Measurements from ENCODE around the gene STIM1. TPM values are rescaled to one million over a fixed set of nuclear protein-coding genes. Genes with fewer than 3 reads are reported as not detected.

STIM1 gene
- total RNA-seq, 1 donor from 2014 or later, result 60.7 TPM

DNA sequence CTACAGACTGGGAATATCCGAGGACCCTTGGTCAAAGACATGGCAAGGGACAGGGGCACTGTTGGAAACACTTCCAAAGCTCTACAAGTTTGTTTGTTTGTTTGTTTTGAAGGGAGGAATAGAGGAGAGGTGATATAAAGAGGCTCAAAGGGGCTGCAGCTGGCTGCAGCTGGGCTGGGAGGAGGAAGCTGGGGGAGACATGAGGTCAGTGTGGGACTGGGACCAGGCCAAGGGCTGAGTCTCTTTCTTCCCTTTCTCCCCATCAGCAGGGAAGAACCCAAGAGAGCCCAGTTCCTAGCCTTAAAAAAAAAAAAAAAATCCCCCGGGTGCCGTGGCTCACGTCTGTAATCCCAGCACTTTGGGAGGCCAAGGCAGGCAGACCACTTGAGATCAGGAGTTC lies 19.7 kb upstream of the STIM1 start:
- H3K36me3 ChIP-seq, result peaks cover under 1% of the 10 kb centered on the region
- intact Hi-C loops (cut with DNase I), result no loop called here
- H3K4me3 ChIP-seq, result no peak overlapping the region
- DNase-seq (no peak), ATAC-seq (no peak)
- no peaks in the 10 kb centered on the region for H3K27me3 ChIP-seq
- H3K9me3 ChIP-seq, result no peaks in the 10 kb centered on the region
- H3K4me1 ChIP-seq, result peaks cover 83% of the 10 kb centered on the region
- peak overlapping the region; percentile 55 for H3K27ac ChIP-seq
- TF ChIP-seq, protein P1, sequence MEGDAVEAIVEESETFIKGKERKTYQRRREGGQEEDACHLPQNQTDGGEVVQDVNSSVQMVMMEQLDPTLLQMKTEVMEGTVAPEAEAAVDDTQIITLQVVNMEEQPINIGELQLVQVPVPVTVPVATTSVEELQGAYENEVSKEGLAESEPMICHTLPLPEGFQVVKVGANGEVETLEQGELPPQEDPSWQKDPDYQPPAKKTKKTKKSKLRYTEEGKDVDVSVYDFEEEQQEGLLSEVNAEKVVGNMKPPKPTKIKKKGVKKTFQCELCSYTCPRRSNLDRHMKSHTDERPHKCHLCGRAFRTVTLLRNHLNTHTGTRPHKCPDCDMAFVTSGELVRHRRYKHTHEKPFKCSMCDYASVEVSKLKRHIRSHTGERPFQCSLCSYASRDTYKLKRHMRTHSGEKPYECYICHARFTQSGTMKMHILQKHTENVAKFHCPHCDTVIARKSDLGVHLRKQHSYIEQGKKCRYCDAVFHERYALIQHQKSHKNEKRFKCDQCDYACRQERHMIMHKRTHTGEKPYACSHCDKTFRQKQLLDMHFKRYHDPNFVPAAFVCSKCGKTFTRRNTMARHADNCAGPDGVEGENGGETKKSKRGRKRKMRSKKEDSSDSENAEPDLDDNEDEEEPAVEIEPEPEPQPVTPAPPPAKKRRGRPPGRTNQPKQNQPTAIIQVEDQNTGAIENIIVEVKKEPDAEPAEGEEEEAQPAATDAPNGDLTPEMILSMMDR (IDR thresholded peaks at IDR 0.05), result no peak

DNA sequence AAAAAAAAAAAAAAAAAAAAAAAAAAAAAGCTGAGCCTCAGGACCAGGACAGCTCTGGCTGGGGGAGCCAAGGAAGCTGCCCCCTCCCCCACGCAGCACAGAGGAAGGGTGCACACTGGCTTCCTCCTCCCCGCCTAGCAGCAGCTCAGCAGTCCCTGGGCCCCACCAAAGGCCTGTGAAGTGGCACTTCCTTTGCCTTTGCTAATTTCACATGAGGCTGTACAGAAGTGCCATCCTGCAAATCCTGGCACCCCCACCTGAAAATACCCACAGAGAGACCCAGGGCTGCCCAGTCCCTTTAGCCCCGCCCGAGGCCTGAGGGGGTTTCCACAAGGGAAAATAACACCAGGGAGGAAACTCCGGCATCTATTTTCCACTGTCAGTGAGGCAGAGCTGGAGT lies 18.6 kb upstream of the STIM1 start:
- ATAC-seq, result no peak
- Histone ChIP-seq H3K4me3 (peak overlapping the region; percentile 23), H3K27ac (peak overlapping the region; percentile 65)

DNA sequence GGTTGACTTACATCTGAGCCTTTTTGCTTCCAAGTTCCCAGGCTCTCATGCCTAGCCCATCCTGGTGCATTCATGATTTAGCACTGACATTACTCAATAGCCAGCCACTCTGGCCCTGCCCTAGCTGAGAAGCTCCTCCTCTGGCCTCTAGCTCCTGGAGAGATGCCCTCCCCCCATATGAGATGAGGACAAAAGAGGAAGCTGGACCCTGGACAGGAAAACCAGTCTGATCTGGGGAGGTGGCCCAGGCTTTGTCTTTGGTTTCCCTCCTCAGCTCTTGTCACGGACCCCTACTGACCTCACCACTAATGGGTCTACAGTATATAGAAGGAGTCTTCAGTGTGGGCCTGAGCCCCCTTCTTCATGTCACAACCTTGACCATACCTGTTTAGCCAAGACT lies 17.7 kb upstream of the STIM1 start:
- Histone ChIP-seq H3K9me3 (no peaks in the 10 kb centered on the region), H3K36me3 (no peaks in the 10 kb centered on the region), H3K27me3 (no peaks in the 10 kb centered on the region), H3K4me1 (peaks cover 69% of the 10 kb centered on the region), H3K27ac (peak overlapping the region; percentile 65), H3K4me3 (peak overlapping the region; percentile 35)
- intact Hi-C loops (cut with DNase I), result no loop called here
- ATAC-seq (peak; percentile 27), DNase-seq (no peak)
- TF ChIP-seq, protein P1 (IDR thresholded peaks at IDR 0.05), result no peak

More for the DNA sequence above, 18.6 kb upstream of the STIM1 start:
- no peaks in the 10 kb centered on the region for H3K36me3 ChIP-seq
- DNase-seq, result no peak
- peaks cover 75% of the 10 kb centered on the region for H3K4me1 ChIP-seq
- no peaks in the 10 kb centered on the region for H3K9me3 ChIP-seq
- H3K27me3 ChIP-seq, result no peaks in the 10 kb centered on the region
- TF ChIP-seq, protein P1 (IDR thresholded peaks at IDR 0.05), result no peak
- intact Hi-C loops (cut with DNase I), result no loop called here

GRCh38 chr11:3838504-3838903 lies 17.0 kb upstream of the STIM1 start:
- H3K9me3 ChIP-seq, result no peaks in the 10 kb centered on the region
- peak overlapping the region; percentile 35 for H3K4me3 ChIP-seq
- no peak for ATAC-seq
- intact Hi-C loops (cut with DNase I), result no loop called here
- no peak for DNase-seq
- H3K36me3 ChIP-seq, result no peaks in the 10 kb centered on the region
- H3K27me3 ChIP-seq, result no peaks in the 10 kb centered on the region
- TF ChIP-seq, protein P1 (IDR thresholded peaks at IDR 0.05), result no peak
- peaks cover 61% of the 10 kb centered on the region for H3K4me1 ChIP-seq
- peak overlapping the region; percentile 65 for H3K27ac ChIP-seq

DNA sequence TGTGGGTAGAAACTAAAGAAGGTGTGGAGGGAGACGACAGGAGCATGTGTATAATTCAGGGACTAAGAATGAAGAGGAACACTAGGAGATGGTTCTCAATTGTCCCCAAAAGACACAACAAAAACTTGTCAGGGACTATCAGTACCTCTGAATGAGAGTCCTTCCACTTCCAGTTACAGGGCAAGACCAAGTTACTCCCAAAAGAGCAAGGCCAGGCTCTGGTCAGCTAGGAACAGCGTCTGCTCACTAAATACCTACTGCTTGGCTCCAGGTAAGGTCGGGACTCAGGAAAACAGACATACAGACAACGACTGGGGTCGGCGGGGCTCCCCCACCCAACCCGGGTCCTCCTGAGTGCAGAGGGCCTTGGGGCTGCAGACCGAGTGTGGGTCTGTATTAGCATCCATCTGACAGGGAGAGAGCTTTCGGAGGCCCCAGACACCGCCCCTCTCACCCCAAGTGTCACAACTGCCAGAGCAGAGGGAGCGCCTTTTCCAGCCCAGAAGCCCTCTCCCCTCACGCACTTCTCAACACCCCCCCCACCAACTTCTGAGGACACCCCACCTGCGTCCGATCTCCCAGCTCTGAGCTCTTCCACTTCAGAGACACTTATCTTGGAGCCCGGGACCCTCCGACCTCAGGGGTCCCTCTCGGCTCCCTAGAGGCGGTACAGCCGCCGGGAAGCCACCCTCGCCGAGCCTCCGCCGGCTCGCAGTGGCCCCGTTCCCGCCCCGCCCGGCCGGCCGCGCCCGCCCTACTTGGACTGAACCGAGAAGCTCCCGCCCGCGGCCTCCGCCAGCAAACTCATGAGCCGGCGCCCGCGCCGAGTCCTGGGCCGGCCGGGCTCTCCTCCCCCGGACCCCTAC lies 15.2 kb upstream of the STIM1 start:
- Histone ChIP-seq H3K4me3 (peak overlapping the region; percentile 80), H3K4me1 (peaks cover 44% of the 10 kb centered on the region), H3K36me3 (no peaks in the 10 kb centered on the region), H3K27me3 (no peaks in the 10 kb centered on the region), H3K27ac (peak overlapping the region; percentile 94), H3K9me3 (no peaks in the 10 kb centered on the region)
- TF ChIP-seq, protein P1 (IDR thresholded peaks at IDR 0.05), result no peak
- DNase-seq (no peak), ATAC-seq (peak; percentile 47)
- intact Hi-C loops (cut with DNase I), result no loop called here
